HG02678 (cell line): ENCODE results near the gene SNX33.
"Not testable (repeated sequence)": the region's sequence is repeated elsewhere in the genome, so short reads cannot be mapped to it uniquely, and the experiment has no call there.

Experiments used
- ATAC-seq: cut with Tn5 transposase; IDR thresholded peaks from one replicate; pipeline ENCODE4 v1.9.1; 2021; ENCODE audit warnings: mild to moderate bottlenecking, moderate library complexity; ENCODE audit not compliant: unreplicated experiment

SNX33 gene

DNA sequence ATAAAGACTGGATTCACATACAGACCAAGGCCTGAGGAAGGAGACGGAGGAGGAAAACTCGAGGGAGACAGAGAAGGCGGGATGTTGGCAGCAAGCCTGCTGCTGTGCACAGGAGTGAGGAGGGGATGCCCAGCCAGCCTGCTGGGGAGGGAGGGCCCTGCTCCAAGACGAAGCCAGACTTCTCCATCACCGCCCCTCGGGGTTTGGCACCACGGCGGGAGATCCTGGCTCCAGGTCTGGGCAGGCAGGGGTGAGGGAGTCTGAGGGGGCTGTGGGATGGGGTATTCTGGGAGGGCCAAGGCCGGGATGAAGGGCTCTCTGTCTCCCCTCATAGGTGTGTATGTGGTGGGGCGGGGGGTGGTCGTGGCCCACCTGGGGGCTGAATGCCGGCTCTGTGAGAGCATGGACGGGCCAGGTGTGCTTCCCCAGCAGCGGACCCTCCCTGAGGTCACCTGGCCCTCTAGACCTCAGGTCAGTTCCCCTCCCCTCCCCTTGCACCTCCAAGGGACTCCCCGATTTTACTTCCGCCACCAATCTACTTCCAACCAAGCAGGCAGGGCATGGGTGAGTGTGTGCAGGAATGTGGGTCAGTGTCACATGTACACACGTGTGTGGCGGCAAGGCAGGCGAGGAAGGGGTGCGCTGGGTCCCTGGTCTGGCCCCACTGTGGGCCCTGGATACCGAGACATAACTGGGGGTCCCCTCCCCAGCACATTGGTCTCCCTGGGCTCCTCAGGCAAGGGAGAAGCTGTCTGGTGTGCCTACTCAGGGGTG lies 50.4 kb downstream of the SNX33 start:
- ATAC-seq = not testable (repeated sequence)

DNA sequence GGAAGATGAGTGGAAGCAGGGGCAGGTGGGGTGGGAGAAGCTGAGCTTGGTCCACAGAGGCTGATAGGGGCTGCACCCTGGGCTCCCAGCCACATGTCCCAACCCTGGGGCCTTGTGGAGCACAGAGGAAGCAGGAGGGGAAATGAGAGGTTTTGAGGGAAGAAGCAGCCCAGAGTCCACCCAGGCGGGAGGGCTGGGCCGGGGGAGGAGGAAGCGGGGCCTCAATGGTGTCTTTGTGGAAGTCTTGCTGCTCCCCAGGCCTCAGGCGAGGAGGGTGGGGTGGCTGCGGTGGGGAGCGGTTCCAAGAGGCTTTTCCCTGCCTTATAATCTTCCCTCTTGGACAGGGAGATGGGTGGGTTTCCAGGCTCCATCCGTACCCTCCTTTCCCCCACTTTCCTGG lies 51.8 kb downstream of the SNX33 start:
- ATAC-seq = not testable (repeated sequence)

DNA sequence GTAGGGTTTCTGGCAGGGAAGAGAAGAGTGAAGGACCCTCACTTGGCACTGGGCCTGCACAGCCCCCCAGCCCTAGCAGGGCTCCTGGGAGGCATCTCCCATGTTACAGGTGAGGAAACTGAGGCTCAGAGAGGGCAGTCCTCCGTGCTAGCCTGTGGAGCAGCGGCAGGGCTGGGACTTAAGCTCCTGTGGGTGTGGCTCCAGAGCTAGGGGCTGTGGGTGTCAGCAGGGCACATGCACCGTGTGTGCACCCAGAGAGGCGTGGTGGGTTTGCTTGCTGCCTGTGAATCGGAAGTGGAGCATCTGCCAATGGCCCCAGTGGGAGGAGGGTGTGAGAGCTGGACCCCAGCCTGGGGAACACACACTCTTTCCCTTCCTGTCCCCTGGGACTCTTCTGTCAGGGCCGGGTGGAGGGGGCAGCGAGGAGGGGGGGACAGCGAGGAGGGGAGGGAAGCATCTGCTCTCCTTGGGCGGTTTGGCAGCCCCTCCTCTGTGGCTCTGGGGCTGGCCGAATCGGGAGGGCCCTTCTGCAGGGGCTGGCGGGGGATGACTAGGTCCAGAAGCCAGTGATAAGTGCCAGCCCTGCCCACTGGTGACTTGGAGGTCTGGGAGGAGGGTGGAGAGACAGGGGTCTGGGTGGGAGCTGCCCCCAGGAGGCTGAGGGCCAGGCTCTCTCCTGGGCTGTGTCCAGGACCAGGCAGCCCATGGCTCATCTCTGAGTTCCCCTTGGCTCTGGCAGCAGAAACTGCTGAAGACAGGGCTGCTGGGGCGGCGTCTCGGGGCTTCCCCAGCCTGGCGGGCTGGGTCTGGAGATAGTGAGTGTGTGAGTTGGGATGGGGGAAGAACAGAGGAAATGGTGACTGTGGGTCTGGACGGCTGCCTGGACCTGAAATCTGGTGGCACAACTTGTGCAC lies 52.5 kb downstream of the SNX33 start:
- ATAC-seq = peak; percentile 52

DNA sequence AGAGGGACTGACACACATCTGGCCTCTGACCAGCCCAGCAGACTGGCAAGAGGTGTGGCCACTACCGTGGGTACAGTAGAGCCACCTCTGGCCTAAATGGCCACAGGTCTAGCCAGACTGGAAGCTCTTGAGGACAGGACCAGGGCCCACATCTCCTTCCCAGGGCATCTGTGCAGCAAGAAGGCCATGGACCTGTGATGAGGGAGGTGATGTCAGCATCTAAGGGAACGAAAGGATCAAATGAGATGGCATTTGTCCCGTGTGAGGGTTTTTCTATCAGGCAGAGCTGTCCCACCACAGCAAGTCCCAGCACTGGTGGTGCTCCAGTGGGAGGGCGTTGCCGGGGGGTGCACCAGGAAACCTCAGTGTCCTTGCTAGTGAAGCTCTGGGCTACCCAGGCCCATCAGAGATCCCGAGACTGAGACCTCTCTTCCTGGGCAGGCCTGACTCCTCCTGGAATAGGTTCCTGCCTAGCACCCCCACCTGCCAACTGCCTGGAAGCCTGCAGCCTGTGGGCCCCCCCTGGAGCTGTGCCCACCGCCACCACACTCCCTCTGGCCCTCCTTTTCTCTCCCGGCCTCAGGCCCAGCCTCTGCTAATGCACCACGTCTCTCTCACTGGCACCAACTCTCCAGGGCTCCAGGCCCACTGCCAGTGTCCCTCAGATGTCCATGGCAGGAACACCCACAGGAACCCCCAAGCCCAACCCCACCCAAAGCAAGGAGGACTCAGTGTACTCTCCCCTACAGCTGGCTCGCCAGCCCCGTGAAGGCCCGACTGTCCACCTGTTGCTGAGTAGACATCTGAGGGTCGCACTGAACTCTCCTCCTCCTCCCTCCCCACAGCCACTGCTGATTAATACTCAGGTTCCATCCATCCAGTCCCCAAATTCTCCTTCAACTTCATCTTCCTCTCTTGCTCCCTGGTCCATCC lies 53.6 kb downstream of the SNX33 start:
- not testable (repeated sequence) for ATAC-seq

DNA sequence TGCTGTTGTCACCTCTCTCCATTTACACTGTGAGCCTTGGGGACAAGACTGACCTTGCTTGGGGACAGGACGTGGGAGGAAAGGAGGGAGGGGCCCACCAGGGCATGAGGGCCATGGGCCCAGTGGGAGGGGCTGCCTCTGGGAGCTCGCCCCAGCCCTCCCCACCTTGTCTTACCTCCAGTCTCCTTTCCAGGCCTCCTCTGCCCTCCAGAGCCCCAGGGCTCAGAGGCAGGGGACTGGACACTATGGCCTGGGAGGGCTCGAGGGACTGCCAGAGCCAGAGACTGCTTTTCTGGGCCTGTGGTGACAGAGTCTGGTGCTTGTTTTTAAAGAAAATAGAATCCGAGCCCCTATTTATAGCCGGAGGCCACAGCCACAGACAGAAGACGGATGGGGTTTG lies 54.7 kb downstream of the SNX33 start:
- ATAC-seq = no peak

DNA sequence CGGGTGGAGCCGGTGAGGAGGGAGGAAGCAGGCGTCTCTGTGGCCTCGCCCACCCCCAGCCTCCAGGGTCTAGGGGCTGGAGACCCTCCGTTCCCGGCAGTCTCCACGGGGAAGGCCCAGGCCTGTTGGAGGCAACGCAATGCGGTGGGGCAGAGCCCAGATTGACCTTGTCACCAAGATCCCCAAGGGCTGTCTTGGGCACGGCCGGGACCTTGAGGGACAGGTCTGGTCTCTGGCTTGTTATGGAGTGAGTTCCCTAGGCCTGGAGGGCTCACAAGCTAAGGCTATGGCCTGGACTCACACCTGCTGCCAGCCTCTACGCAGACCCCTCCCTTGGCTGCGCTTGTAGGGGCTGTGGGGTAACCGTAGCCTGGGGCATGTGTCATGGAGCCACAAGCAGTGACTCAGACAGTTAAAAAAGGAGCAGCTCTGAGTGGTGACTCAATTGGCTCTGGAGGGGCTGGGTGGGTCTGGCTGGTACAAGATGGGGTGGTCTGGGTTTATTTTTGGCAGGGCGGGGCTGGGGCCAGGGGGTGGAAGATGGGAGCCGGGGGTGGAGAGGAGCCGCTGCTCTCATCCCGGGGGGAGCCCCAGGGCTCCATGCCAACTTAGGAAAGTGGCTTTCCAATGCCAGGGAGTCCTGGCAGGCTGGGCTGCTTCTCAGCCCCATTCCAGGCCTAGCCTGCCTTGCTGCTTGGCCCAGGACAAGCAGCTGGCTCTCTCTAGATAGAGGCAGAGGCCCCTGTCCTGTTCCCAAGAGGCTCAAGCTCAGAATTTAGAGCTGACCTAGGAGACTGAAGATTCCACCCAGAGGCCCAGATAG lies 55.9 kb downstream of the SNX33 start:
- ATAC-seq = not testable (repeated sequence)

DNA sequence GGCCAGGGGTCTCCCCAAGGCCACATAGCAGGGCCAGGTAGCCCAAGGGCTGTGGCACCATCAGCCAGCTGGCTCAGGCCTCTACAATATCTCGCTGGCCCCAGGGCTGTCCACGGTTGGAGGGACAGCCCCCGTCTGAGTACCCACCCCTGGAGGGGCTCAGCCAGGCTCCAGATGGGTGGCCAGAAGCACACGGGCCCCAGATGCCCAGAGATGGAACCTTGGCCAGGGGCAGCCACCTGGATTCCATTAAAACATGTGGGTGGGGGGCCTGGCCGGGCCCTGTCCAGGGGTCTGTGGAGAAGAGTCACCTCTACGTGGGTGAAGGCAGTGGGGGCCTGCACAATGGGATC lies 56.5 kb downstream of the SNX33 start:
- no peak for ATAC-seq

DNA sequence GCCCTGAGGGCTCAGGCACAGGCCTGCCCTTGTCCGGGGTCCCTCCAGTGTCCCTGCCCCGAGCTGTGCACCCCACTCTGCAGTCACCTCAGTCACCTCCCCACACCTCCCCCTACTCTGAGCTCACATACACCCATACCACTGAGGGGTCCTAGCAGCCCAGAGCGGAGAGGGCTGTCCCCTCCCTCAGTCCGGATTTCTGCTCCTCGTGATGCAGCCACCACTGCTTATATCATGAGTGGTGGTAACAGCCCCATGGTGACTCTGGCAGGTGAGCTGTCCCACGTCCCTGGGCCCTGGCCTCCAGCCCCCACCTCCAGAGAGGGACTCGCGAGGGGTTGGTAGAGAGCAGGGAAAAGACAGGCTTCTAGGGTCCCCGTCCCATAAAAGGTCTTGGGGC lies 56.9 kb downstream of the SNX33 start:
- ATAC-seq = no peak

DNA sequence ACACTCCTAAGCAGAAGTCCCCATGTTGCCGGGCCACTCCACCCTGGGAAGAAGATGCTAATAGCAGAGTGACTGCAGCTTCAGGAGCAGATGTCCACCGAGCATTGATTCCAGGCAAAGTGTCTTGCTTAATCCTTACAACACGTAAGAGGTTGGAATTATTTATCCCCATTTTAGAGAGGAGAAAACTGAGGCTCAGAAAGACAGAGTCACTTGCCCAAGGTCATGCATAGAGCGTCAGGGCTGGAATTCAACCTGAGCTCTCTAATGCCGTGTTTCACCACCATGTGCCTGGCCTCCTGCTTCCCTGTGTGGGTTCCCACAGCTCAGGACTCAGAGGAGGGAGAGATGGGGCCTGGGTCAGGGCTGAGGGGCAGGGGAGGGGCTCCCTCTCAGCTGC lies 57.7 kb downstream of the SNX33 start:
- ATAC-seq = not testable (repeated sequence)

DNA sequence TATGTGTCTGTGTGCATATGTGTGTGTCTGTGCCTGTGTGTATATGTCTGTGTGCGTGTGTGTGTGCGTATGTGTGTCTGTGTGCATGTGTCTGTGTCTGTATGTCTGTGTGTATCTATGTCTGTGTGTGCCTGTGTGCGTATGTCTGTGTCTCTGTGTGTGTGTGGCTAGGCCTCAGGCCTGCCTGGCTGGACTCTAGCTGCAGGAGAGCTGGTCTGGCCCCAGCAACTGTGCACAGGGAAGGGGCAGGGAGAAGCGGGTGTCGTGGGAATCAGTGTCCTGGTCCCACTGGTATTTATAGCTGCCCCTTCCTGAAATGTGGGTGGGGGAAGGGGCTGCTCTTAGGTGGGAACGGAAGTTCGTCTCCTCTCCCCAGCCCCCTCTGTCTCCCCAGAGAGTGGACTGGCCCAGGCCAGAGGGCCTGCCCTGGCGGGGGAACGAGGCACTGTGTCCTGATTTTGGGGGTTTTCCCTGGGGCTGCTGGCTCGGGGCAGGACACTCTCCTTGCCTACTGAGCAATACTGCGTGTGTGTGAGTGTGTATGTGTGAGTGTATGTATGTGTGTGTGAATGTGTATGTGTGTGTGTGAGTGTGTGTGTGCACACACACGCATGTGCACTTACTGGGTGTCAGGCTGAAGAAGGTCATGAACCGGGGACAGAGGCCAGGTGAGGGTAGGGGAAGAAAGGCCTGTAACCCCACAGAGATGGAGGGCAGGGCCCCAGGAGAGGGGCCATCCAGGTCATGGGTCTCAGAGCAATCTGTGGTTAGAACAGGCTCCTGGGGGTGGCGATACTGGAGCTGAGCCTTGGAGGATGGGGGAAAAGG lies 58.4 kb downstream of the SNX33 start:
- ATAC-seq = no peak

DNA sequence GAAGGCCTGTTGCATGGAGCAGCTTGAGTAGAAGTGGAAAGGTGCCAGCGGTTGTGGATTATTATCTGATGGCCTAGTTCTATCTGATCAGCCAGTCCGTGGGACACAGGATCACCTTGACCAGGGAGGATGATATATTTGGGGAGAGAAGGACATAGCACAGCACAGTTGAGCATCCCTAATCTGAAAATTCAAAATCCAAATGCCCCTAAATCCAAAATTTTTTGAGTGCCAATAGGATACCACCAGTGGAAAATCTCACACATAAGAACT lies 58.9 kb downstream of the SNX33 start:
- ATAC-seq = no peak

DNA sequence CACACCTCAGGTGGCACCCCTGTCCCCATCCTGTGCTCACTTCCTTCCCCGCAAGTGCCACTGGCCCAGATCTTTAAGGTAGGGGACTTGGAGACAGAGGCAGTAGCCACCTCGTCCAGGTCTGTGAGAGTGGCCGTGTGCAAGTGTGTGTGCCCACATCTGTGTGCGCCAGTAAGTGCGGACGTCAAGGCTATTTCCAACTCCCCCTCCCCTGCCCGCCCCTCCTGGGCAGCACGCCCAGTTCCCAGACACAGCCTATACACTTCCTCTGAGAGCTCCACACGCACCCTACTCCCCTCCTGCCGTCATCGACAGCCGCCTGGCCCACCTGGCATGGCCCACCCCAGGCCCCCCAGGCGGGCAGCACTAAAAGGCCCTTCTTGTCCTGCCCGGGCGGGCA lies 61.7 kb downstream of the SNX33 start:
- not testable (repeated sequence) for ATAC-seq

DNA sequence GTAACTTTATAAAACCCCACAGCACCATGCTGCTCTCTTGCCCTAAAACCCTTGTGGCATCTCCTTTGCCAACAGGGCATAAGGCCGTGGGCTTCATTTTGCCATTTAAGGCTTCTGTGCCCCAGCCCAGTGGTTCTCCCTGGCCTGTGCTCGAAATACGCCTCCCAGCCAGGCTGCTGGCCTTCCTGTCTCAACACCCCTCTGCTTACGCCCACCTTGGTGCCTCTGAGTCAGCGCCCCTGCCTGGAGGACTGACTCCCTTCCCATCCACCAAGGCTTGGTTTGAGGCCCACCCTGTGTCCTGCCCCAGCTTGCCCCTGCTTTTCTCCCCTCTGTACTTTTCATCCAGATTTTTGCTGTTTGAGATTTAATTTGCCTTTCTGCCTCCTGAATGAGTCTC lies 63.2 kb downstream of the SNX33 start:
- ATAC-seq = not testable (repeated sequence)

DNA sequence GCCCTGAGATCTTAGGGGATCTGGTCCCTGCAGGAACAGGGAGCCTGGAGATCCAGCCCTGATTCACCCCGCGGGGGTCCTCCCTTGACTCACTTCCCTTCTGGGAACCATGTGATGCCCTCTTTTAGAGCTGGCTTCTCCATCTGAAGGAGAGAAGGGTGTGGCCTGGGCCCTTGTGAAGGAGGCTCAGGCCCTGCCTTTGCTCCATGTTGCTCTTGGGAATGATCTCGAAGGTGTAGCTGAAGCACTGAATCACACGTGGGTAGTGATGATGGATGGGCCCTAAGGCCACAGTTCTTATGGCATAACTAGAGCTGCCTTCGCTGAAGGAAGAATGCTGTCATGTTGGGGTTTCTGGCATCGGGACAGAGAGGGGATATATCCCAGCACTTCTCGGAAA lies 63.8 kb downstream of the SNX33 start:
- not testable (repeated sequence) for ATAC-seq
